Glomerular endothelial cell (primary cell): Measurements from ENCODE around the gene MEX3C. TPM values are rescaled to one million over a fixed set of nuclear protein-coding genes. Genes with fewer than 3 reads are reported as not detected.

Experiments
- DNase-seq: peaks from one replicate; pipeline ENCODE4 v3.0.0-alpha.2; 2011; ENCODE audit warnings: low read depth, low spot score; ENCODE audit errors: extremely low read depth
- total RNA-seq: library from RNA; depleted of rRNA; stranded (reverse); fragments of >200 nt; gene quantifications from 2 replicates; pipeline ENCODE4 v1.2.3, GENCODE V29; 2015

The MEX3C gene
- total RNA-seq, 1 donor from 2014 or later: 36.9 TPM

- DNase-seq: no peak
These were observed 5.5 kb downstream of the MEX3C start for GRCh38 chr18:51192026-51192425.

GRCh38 chr18:51191128-51191717 is 6.3 kb downstream of the MEX3C start:
- no peak for DNase-seq

- no peak for DNase-seq
These were observed 7.5 kb downstream of the MEX3C start for GRCh38 chr18:51190000-51190399.

GRCh38 chr18:51188024-51188701 is 9.3 kb downstream of the MEX3C start:
- no peak for DNase-seq

GRCh38 chr18:51185075-51185474 is 12.4 kb downstream of the MEX3C start:
- DNase-seq: no peak

- no peak for DNase-seq
These were observed 13.4 kb downstream of the MEX3C start for GRCh38 chr18:51184091-51184457.

- DNase-seq: no peak
These were observed 13.9 kb downstream of the MEX3C start for GRCh38 chr18:51183372-51184090.

- no peak for DNase-seq
These were observed 14.7 kb downstream of the MEX3C start for GRCh38 chr18:51182824-51183223.

- no peak for DNase-seq
These were observed 25.7 kb downstream of the MEX3C start for GRCh38 chr18:51171625-51172259.

GRCh38 chr18:51171223-51171622 is 26.3 kb downstream of the MEX3C start:
- DNase-seq: no peak

GRCh38 chr18:51170664-51171063 is 26.8 kb downstream of the MEX3C start:
- no peak for DNase-seq

- no peak for DNase-seq
These were observed 27.8 kb downstream of the MEX3C start for GRCh38 chr18:51169731-51170130.

- no peak for DNase-seq
These were observed 28.4 kb downstream of the MEX3C start for GRCh38 chr18:51168960-51169662.

GRCh38 chr18:51168026-51168742 is 29.3 kb downstream of the MEX3C start:
- no peak for DNase-seq

GRCh38 chr18:51165296-51165695 is 32.2 kb downstream of the MEX3C start:
- DNase-seq: no peak

- DNase-seq: no peak
These were observed 32.7 kb downstream of the MEX3C start for GRCh38 chr18:51164761-51165281.

- no peak for DNase-seq
These were observed 33.1 kb downstream of the MEX3C start for GRCh38 chr18:51164342-51164741.

- DNase-seq: no peak
These were observed 33.9 kb downstream of the MEX3C start for GRCh38 chr18:51163543-51163942.

- DNase-seq: no peak
These were observed 34.9 kb downstream of the MEX3C start for GRCh38 chr18:51162617-51163016.

GRCh38 chr18:51160646-51161045 is 36.8 kb downstream of the MEX3C start:
- DNase-seq: no peak
